ENCODE data around the gene VAMP5. TPM values are rescaled to one million over a fixed set of nuclear protein-coding genes. Genes with fewer than 3 reads are reported as not detected.

VAMP5 gene
- total and polyA plus RNA-seq, 5 donors = 79.1 to 127 (median 82.0) TPM

- intact Hi-C loops (cut with DNase I) = no loop called here
- peaks cover 16% of the 10 kb centered on the region for H3K4me1 ChIP-seq (ENCODE audit: control insufficient read depth, insufficient read depth, low read length)
- peak; percentile 96 to 97 for ATAC-seq
These were observed 11.2 kb downstream of the VAMP5 start, which contains the start of gene RNF181 for GRCh38 chr2:85595301-85596025. Gene RNF181 (plus strand): TSS chr2:85595745. CDS start chr2:85595764, 19 bp downstream.

DNA sequence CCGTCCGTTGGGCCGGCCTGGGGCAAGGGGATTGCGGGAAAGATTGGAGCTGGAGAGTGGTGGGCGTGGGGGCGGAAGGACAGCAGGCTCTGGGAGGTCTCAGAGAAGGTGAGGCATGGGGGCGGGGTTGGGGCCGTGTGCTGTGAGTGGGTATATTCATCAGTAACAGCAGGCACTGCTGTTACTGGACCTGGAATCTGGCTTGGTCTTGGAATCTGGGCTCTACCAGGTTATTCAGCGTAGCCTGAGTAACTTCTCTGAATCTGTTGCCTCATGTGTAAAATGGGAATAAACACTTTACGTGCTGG, 11.7 kb downstream of the VAMP5 start:
- peaks cover 14% of the 10 kb centered on the region for H3K4me1 ChIP-seq (ENCODE audit: control insufficient read depth, insufficient read depth, low read length)
- WGBS = 2% methylated on average over 10 of the region's 10 CpGs
- intact Hi-C loops (cut with DNase I) = no loop called here
- no peaks in the 10 kb centered on the region for H3K9me3 ChIP-seq (ENCODE audit: control insufficient read depth, low read length)
- H3K4me3 ChIP-seq (ENCODE audit: low read length) = peak overlapping the region; percentile 73
- ATAC-seq (no peak), DNase-seq (no peak)
- H3K27ac ChIP-seq (ENCODE audit: low read length) = peak overlapping the region; percentile 95
- no peaks in the 10 kb centered on the region for H3K27me3 ChIP-seq (ENCODE audit: control insufficient read depth, insufficient read depth)

More at GRCh38 chr2:85595301-85596025, 11.2 kb downstream of the VAMP5 start, which contains the start of gene RNF181:
- H3K27me3 ChIP-seq (ENCODE audit: control insufficient read depth, insufficient read depth) = no peaks in the 10 kb centered on the region
- H3K4me3 ChIP-seq (ENCODE audit: low read length) = peak within 1 kb of the TSS; percentile 73
- H3K9me3 ChIP-seq (ENCODE audit: control insufficient read depth, low read length) = no peaks in the 10 kb centered on the region
- peak within 1 kb of the TSS; percentile 95 for H3K27ac ChIP-seq (ENCODE audit: low read length)
- WGBS = under 1% methylated on average over 47 of the region's 47 CpGs
- peak; percentile 95 to 97 (median 95) for DNase-seq

DNA sequence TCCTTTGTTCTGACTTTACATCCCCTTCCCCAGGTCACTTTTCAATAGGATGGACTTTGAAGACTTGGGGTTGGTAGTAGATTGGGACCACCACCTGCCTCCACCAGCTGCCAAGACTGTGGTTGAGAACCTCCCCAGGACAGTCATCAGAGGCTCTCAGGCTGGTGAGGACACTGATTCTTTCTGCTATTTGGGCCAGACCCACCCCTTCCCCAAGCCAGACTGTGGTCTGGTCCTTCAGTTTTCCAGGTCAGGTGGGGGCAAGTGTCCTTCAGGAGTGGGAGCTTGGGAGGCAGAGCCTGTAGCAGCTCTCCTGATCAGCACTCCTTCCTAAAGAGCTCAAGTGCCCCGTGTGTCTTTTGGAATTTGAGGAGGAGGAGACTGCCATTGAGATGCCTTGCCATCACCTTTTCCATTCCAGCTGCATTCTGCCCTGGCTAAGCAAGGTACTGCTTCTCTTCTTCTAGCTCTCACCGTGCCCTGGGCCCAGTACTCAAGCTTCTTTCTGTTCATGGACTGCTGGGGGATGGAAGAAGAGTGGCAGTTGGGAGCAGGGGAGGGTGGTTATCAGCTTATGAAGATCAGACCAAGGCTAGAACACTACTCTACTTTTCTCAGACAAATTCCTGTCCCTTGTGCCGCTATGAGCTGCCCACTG, 12.4 kb downstream of the VAMP5 start:
- no peak for DNase-seq
- WGBS = 50% methylated on average over 3 of the region's 3 CpGs
- H3K9me3 ChIP-seq (ENCODE audit: control insufficient read depth, low read length) = no peaks in the 10 kb centered on the region
- intact Hi-C loops (cut with DNase I) = no loop called here
- peaks cover 15% of the 10 kb centered on the region for H3K4me1 ChIP-seq (ENCODE audit: control insufficient read depth, insufficient read depth, low read length)
- no peak overlapping the region for H3K4me3 ChIP-seq (ENCODE audit: low read length)
- H3K27ac ChIP-seq (ENCODE audit: low read length) = no peak overlapping the region
- no peaks in the 10 kb centered on the region for H3K27me3 ChIP-seq (ENCODE audit: control insufficient read depth, insufficient read depth)
- no peak for ATAC-seq

DNA sequence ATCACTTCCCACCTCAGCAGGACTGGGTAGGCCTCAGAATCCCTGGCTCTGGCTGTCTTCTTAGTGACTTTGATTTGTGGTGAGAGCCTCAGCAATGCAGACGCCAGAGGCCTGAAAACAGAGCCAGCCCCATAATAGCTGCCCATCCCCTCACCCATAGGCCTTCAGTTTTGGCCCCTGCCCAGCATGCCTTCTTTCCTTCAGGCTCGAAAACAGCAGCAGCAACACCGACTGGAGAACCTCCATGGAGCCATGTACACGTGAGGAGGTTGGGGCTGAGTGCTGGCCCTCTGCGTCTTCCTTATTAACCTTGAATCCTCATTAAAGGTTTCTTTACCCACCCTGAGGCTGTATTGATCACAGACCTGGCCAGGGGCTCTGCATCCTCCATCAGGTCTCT, 13.0 kb downstream of the VAMP5 start:
- ATAC-seq (no peak), DNase-seq (no peak)
- no peaks in the 10 kb centered on the region for H3K9me3 ChIP-seq (ENCODE audit: control insufficient read depth, low read length)
- H3K27me3 ChIP-seq (ENCODE audit: control insufficient read depth, insufficient read depth) = no peaks in the 10 kb centered on the region
- intact Hi-C loops (cut with DNase I) = no loop called here
- no peak overlapping the region for H3K27ac ChIP-seq (ENCODE audit: low read length)
- H3K4me1 ChIP-seq (ENCODE audit: control insufficient read depth, insufficient read depth, low read length) = peaks cover 14% of the 10 kb centered on the region
- H3K4me3 ChIP-seq (ENCODE audit: low read length) = no peak overlapping the region
- WGBS = 72% methylated on average over 5 of the region's 5 CpGs

DNA sequence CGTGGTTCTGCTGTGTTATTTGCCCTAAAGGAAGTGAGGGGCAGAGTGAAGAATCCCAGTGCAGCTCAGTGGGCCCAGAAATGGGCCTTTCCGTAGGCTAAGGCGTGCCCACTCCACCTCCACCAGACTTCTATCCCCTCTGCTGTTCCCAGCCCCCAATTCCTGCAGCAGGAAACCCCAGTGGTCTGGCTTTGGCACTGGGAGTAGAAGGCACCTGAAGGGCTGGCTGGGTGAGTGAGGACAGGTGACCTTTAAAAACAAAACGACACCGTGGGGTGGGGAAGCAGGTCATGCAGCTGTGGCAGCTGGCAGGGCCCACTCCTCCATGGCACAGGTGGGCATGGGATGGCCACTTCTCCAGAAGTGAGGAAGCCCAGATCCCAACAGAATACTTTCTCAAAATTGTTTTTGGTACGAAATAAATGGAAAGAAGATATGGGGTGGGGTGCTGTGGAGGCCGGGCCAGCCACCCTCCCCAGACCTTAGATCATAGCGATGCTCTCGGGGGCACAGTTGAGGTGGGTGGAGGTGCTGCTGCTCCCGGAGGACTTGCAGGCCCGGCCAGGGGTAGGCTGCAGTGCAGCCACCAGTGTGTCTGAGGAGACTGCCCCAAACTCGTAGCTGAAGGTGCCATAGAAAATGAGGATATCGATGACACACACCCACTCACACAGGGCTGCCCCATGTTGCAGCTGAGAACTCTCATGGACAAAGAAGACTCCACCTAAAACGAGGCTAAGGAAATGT, 14.5 kb downstream of the VAMP5 start:
- intact Hi-C loops (cut with DNase I) = no loop called here
- no peak overlapping the region for H3K4me3 ChIP-seq (ENCODE audit: low read length)
- peaks cover 15% of the 10 kb centered on the region for H3K4me1 ChIP-seq (ENCODE audit: control insufficient read depth, insufficient read depth, low read length)
- no peak overlapping the region for H3K27ac ChIP-seq (ENCODE audit: low read length)
- ATAC-seq (no peak), DNase-seq (peak in 1 of 3 donors; percentile 26)
- H3K9me3 ChIP-seq (ENCODE audit: control insufficient read depth, low read length) = no peaks in the 10 kb centered on the region
- whole genome bisulfite sequencing = 73% methylated on average over 14 of the region's 14 CpGs
- H3K27me3 ChIP-seq (ENCODE audit: control insufficient read depth, insufficient read depth) = no peaks in the 10 kb centered on the region

- H3K4me3 ChIP-seq (ENCODE audit: low read length) = no peak overlapping the region
- no peak for ATAC-seq
- H3K27me3 ChIP-seq (ENCODE audit: control insufficient read depth, insufficient read depth) = no peaks in the 10 kb centered on the region
- intact Hi-C loops (cut with DNase I) = loop anchor here in 2 of 4 donors (5.0 kb wide), 1 partner anchor 37 kb away; the partner anchor contains the start of gene GGCX (in 2 of the 2)
- peak in 1 of 3 donors; percentile 49 for DNase-seq
- 61% methylated on average over 17 of the region's 17 CpGs for WGBS
- H3K4me1 ChIP-seq (ENCODE audit: control insufficient read depth, insufficient read depth, low read length) = peaks cover 15% of the 10 kb centered on the region
- H3K9me3 ChIP-seq (ENCODE audit: control insufficient read depth, low read length) = no peaks in the 10 kb centered on the region
- H3K27ac ChIP-seq (ENCODE audit: low read length) = no peak overlapping the region
These were observed 15.4 kb downstream of the VAMP5 start for GRCh38 chr2:85599468-85600234.

- intact Hi-C loops (cut with DNase I) = loop anchor here in 2 of 4 donors (5.0 kb wide), 1 partner anchor 38 kb away; the partner anchor contains the start of gene GGCX (in 2 of the 2)
- DNase-seq (peak in 1 of 3 donors; percentile 36), ATAC-seq (no peak)
- no peaks in the 10 kb centered on the region for H3K27me3 ChIP-seq (ENCODE audit: control insufficient read depth, insufficient read depth)
- H3K9me3 ChIP-seq (ENCODE audit: control insufficient read depth, low read length) = no peaks in the 10 kb centered on the region
- no peak overlapping the region for H3K27ac ChIP-seq (ENCODE audit: low read length)
- H3K4me1 ChIP-seq (ENCODE audit: control insufficient read depth, insufficient read depth, low read length) = peaks cover 14% of the 10 kb centered on the region
- H3K4me3 ChIP-seq (ENCODE audit: low read length) = no peak overlapping the region
- WGBS = 88% methylated on average over 3 of the region's 3 CpGs
These were observed 16.0 kb downstream of the VAMP5 start for GRCh38 chr2:85600235-85600575.

DNA sequence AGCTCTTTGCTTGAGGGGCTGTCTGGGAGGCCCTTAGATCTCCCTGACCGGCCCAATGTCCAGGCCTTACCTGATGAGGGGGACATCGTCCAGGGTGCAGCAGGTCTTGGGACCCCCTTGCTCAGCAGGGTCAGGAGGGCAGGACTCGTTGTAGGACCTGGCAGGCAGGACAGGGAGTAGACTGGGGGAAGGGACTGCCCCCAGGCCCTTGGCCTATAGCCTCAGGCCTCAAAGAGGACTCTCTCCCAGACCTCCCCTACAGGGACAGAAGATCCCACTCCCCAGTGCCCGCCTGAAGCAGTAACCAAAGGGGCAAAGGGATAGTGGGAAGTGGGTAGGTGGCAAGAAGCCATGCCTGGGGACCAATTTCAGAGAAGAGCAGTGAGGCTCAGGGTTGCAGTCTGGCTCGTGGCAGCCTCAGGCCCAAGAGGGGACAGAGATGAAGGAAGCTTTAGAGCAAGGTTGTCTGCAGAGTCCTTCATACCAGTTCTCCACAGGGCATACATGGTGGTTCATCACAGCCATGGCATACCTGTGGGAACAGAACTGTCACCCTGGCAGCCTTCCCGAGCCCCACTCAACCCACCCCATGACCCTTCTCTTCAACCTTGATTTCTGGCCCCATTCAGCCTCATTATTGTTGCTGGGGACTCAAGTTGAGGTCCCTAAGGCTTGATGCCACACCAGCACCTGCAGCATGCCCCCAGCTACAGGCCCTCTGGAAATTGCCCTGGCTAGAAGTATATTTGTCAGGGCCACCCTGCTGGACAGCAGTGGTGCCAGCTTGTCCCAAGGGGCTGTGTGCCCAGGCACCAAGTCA, 16.9 kb downstream of the VAMP5 start:
- no peaks in the 10 kb centered on the region for H3K27me3 ChIP-seq (ENCODE audit: control insufficient read depth, insufficient read depth)
- intact Hi-C loops (cut with DNase I) = loop anchor here in 2 of 4 donors (5.0 kb wide), 1 partner anchor 39 kb away; the partner anchor contains the start of gene GGCX (in 2 of the 2)
- peak overlapping the region; percentile 61 for H3K27ac ChIP-seq (ENCODE audit: low read length)
- DNase-seq = peak in 1 of 3 donors; percentile 35
- peaks cover 15% of the 10 kb centered on the region for H3K4me1 ChIP-seq (ENCODE audit: control insufficient read depth, insufficient read depth, low read length)
- peak overlapping the region; percentile 88 for H3K4me3 ChIP-seq (ENCODE audit: low read length)
- no peaks in the 10 kb centered on the region for H3K9me3 ChIP-seq (ENCODE audit: control insufficient read depth, low read length)
- no peak for ATAC-seq
- 72% methylated on average over 6 of the region's 6 CpGs for WGBS

- Histone ChIP-seq H3K4me3 (ENCODE audit: low read length) (peak overlapping the region; percentile 88), H3K27ac (ENCODE audit: low read length) (peak overlapping the region; percentile 61), H3K4me1 (ENCODE audit: control insufficient read depth, insufficient read depth, low read length) (peaks cover 14% of the 10 kb centered on the region), H3K27me3 (ENCODE audit: control insufficient read depth, insufficient read depth) (no peaks in the 10 kb centered on the region), H3K9me3 (ENCODE audit: control insufficient read depth, low read length) (no peaks in the 10 kb centered on the region)
- 5% methylated on average over 36 of the region's 36 CpGs for WGBS
- DNase-seq (peak; percentile 81 to 92 (median 91)), ATAC-seq (peak; percentile 72 to 73)
- intact Hi-C loops (cut with DNase I) = loop anchor here in 2 of 4 donors (5.0 kb wide), 1 partner anchor 40 kb away; the partner anchor contains the start of gene GGCX (in 2 of the 2)
These were observed 17.7 kb downstream of the VAMP5 start for GRCh38 chr2:85601771-85602475.
